MCF 10A (cell line): ENCODE measurements around the gene SF3A2. TPM values are rescaled to one million over a fixed set of nuclear protein-coding genes. Genes with fewer than 3 reads are reported as not detected.

Source experiments
- BruUV-seq: library from RNA; stranded (reverse); fragments of 400-500 nt; replicated peaks from 2 replicates; lab custom pipeline; 2021; lab: Mats Ljungman, UMichigan
- CTCF ChIA-PET: fragments of 300-600 bp; sonication (Branson Sonifier 250); formaldehyde crosslinking; extraction: SDS; loops from one replicate; lab custom pipeline; 2021; ENCODE audit warnings: antibody characterized with exemption, inconsistent platforms; lab: Yijun Ruan, JAX
- POLR2A ChIA-PET: fragments of 300-600, 350-650 bp; sonication (Branson Sonifier 250); formaldehyde crosslinking; extraction: SDS; loops from one replicate; lab custom pipeline; 2020; ENCODE audit warnings: antibody characterized with exemption, inconsistent platforms; lab: Yijun Ruan, JAX
- DNase-seq: peaks from one replicate; pipeline ENCODE4 v3.0.0-alpha.2; 2018; ENCODE audit not compliant: unreplicated experiment
- H3K27ac Mint-ChIP-seq: one replicate; pipeline ENCODE4 v1.8.0; 2022; ENCODE audit warnings: mild to moderate bottlenecking, low read depth, mixed read lengths; ENCODE audit not compliant: unreplicated experiment
- H3K27me3 Mint-ChIP-seq: one replicate; pipeline ENCODE4 v1.8.0; 2022; ENCODE audit warnings: mixed read lengths; ENCODE audit not compliant: insufficient read depth, unreplicated experiment
- H3K36me3 Mint-ChIP-seq: one replicate; pipeline ENCODE4 v1.8.0; 2022; ENCODE audit warnings: mild to moderate bottlenecking, moderate library complexity, mixed read lengths; ENCODE audit not compliant: insufficient read depth, unreplicated experiment
- H3K4me1 Mint-ChIP-seq: one replicate; pipeline ENCODE4 v1.8.0; 2022; ENCODE audit warnings: mixed read lengths; ENCODE audit not compliant: insufficient read depth, unreplicated experiment
- H3K4me3 Mint-ChIP-seq: one replicate; pipeline ENCODE4 v1.8.0; 2022; ENCODE audit warnings: mild to moderate bottlenecking, moderate library complexity, mixed read lengths; ENCODE audit not compliant: unreplicated experiment
- H3K9me3 Mint-ChIP-seq: one replicate; pipeline ENCODE4 v1.8.0; 2022; ENCODE audit warnings: mixed read lengths; ENCODE audit not compliant: unreplicated experiment
- intact Hi-C: fragments of 100-400 bp; cut with micrococcal nuclease; formaldehyde crosslinking; loops from 2 replicates; pipeline ENCODE4 v1.14.1; 2022
- total RNA-seq: library from RNA; stranded (reverse); gene quantifications from 2 replicates; pipeline ENCODE4 v1.2.3, GENCODE V29; 2022
- TF ChIP-seq, protein P1 (sequence below): fragments of 200-600 bp; IDR thresholded peaks from one replicate; pipeline ENCODE4 v1.8.0; 2022; ENCODE audit warnings: antibody characterized with exemption, mild to moderate bottlenecking; ENCODE audit not compliant: unreplicated experiment

Gene SF3A2
- total RNA-seq, 1 experiment from 2014 or later, result 101 TPM

DNA sequence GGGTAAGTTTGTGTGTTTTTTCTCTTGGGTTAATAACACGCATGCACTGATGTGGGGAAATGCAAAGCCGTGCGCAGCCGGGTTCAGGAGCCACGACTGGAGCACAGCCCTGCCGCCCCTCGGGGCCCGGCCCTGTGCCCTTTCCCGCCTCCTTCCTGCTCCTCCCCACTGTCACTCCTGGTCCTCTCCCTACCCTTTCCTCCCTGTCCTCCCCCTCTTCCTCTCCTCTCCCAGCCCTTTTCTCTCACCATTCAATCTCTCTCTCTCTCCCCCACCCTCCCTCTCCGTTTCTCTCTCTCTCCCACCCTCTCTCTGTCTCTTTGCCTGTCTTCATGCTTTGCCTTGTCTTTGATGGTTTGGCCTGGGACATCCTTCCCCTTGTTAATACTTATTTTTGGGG, 27.6 kb upstream of the SF3A2 start:
- intact Hi-C loops, result no loop called here
- Mint-ChIP-seq H3K4me3 (no peak overlapping the region), H3K27me3 (no peaks in the 10 kb centered on the region), H3K27ac (no peak overlapping the region), H3K36me3 (peaks cover 57% of the 10 kb centered on the region), H3K9me3 (no peaks in the 10 kb centered on the region), H3K4me1 (peaks cover 6% of the 10 kb centered on the region)
- no peak for DNase-seq
- ChIA-PET POLR2A (no interaction called here), CTCF (no interaction called here)
- BruUV-seq, result no TSS peak
- TF ChIP-seq, protein P1, sequence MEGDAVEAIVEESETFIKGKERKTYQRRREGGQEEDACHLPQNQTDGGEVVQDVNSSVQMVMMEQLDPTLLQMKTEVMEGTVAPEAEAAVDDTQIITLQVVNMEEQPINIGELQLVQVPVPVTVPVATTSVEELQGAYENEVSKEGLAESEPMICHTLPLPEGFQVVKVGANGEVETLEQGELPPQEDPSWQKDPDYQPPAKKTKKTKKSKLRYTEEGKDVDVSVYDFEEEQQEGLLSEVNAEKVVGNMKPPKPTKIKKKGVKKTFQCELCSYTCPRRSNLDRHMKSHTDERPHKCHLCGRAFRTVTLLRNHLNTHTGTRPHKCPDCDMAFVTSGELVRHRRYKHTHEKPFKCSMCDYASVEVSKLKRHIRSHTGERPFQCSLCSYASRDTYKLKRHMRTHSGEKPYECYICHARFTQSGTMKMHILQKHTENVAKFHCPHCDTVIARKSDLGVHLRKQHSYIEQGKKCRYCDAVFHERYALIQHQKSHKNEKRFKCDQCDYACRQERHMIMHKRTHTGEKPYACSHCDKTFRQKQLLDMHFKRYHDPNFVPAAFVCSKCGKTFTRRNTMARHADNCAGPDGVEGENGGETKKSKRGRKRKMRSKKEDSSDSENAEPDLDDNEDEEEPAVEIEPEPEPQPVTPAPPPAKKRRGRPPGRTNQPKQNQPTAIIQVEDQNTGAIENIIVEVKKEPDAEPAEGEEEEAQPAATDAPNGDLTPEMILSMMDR, result no peak

DNA sequence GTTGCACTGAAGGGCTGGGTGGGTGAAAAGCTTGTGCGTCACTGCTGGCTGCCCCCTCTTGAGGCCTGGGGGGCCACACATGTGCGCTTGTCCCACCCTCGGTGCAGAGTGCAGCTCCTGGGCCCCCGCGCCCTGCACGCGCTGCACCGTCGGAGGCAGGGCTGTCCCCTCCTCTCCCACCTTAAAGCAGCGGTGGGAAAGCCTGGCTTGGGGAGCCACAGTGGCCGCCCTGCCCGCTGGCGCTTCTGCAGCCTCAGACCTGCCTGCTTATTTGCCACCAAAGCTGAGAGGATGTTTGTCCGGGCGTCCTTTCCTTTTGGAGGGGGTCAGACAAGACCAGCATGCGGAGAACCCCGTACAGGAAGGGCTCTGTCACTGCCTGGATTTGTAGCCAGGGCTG, 27.2 kb upstream of the SF3A2 start:
- CTCF ChIA-PET, result interaction anchor here (0.5 kb wide), 1 partner anchor 97 kb away, joined by 3 read pairs; no protein-coding TSS in a partner anchor
- Mint-ChIP-seq H3K9me3 (no peaks in the 10 kb centered on the region), H3K36me3 (peaks cover 53% of the 10 kb centered on the region), H3K4me3 (no peak overlapping the region), H3K4me1 (peaks cover 6% of the 10 kb centered on the region), H3K27ac (no peak overlapping the region), H3K27me3 (no peaks in the 10 kb centered on the region)
- no TSS peak for BruUV-seq
- POLR2A ChIA-PET, result no interaction called here
- intact Hi-C loops, result no loop called here
- DNase-seq, result no peak
- TF ChIP-seq, protein P1, result no peak

DNA sequence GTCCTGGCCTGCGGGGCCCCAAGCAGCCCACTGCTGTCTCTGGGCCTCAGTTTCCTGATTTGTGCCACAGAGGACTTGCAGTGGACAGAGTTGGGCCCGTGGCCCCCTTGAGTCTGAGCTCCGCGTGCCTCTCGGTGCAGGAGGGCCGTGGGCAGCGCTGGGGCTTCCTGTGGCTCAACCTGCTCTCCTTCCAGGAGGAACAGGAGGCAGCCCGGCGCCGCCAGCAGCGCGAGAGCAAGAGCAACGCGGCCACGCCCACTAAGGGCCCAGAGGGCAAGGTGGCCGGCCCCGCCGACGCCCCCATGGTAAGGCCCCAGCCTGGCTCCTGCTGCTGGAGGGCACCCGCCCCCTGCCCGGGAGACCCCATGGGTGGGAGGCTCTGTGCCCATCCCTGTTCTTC, 26.4 kb upstream of the SF3A2 start:
- no peak for DNase-seq
- H3K36me3 Mint-ChIP-seq, result peaks cover 57% of the 10 kb centered on the region
- H3K4me1 Mint-ChIP-seq, result peaks cover 6% of the 10 kb centered on the region
- H3K27ac Mint-ChIP-seq, result no peak overlapping the region
- H3K27me3 Mint-ChIP-seq, result no peaks in the 10 kb centered on the region
- CTCF ChIA-PET, result no interaction called here
- TF ChIP-seq, protein P1, result no peak
- H3K4me3 Mint-ChIP-seq, result no peak overlapping the region
- POLR2A ChIA-PET, result no interaction called here
- H3K9me3 Mint-ChIP-seq, result no peaks in the 10 kb centered on the region
- intact Hi-C loops, result no loop called here
- no TSS peak for BruUV-seq

DNA sequence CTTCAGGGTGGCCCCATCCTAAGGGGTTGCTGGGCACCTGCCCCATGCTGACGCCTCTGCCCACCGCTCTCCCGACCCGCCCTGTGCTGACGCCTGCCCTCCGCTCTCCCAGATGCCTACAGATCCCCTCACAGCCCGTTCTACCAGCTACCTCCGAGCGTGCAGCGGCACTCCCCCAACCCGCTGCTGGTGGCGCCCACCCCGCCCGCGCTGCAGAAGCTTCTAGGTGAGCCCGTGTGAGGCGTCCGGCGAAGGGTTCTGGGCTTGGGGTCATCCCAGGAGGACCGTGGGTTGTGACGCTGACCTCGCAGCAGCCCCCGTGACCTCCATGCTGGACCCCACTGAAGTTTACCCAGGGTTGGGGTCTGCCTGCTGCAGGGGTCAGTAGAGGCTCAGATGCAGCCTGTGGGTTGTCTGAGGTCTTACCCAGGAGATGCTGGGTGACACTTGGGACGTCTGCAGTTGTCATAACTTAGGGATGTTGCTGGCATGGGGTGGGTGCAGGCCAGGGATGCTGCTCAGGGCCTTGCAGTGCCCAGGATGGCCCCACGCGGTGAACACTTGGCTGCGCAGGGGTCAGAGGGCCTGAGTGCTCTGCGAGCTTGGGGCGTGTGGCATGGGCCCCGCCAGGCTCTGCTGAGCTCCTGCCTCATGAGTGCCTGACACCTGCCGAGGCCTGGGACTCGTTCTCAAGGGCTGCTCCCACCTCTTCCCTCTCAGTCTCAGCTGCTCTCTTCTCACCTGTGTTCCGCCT, 25.5 kb upstream of the SF3A2 start:
- H3K36me3 Mint-ChIP-seq, result peaks cover 58% of the 10 kb centered on the region
- no peaks in the 10 kb centered on the region for H3K27me3 Mint-ChIP-seq
- ChIA-PET CTCF (interaction anchor here (0.6 kb wide), 1 partner anchor 841 kb away, joined by 3 read pairs; no protein-coding TSS in a partner anchor), POLR2A (interaction anchor here (0.6 kb wide), 1 partner anchor 218 kb away, joined by 3 read pairs; no protein-coding TSS in a partner anchor)
- H3K4me3 Mint-ChIP-seq, result no peak overlapping the region
- H3K27ac Mint-ChIP-seq, result no peak overlapping the region
- TF ChIP-seq, protein P1, result no peak
- H3K9me3 Mint-ChIP-seq, result no peaks in the 10 kb centered on the region
- DNase-seq, result no peak
- BruUV-seq, result no TSS peak
- H3K4me1 Mint-ChIP-seq, result peaks cover 6% of the 10 kb centered on the region
- intact Hi-C loops, result no loop called here
